22Rv1 (cell line): Measurements from ENCODE around the gene IFT43.

Source experiments
- H3K27ac ChIP-seq: fragments of 450-650 bp; 2 replicates; pipeline ENCODE4 v1.5.1; 2017
- ZFX ChIP-seq: fragments of 450-650 bp; IDR thresholded peaks from 2 replicates; pipeline ENCODE4 v1.6.1; 2017; ENCODE audit warnings: antibody characterized with exemption, borderline replicate concordance
- TF ChIP-seq, protein P1 (sequence below): fragments of 450-650 bp; IDR thresholded peaks from 2 replicates; pipeline ENCODE4 v1.5.1; 2017; ENCODE audit warnings: mild to moderate bottlenecking

Gene IFT43

DNA sequence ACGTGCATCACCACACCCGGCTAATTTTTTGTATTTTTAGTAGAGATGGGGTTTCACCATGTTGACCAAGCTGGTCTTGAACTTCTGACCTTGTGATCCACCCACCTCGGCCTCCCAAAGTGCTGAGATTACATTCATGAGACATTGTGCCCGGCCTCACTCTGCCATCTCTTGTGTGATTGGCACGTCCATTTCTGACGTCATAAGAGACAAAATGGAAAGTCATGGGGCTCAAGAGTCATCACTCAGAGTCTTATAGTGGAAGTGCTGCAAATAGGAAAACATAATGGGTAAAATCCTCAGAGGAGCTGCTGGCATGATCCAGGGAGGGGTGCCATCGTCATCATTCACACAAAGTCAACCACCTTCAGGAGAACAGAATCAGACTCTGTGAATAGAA, 112.0 kb downstream of the IFT43 start:
- TF ChIP-seq ZFX = no peak
- no peak overlapping the region for H3K27ac ChIP-seq

DNA sequence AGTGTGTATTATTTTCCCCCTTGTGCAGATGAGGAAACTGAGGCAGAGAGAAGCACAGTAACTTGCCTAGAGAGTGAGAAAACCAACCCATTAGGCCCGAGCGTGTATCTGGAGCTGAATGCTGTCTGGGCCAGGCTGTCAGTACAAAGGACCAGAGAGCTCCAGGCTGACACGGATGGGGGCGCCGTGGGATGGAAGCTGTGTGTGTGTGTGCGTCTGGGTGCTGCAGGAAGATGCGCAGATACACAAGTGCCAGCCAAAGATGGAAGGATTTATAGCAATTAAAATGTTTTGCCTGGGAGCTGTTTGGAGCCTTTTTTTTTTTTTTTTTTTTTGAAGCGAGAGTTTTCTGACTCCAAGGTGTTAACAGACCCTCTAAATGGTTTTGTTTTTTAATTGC, 112.5 kb downstream of the IFT43 start:
- TF ChIP-seq, protein P1, sequence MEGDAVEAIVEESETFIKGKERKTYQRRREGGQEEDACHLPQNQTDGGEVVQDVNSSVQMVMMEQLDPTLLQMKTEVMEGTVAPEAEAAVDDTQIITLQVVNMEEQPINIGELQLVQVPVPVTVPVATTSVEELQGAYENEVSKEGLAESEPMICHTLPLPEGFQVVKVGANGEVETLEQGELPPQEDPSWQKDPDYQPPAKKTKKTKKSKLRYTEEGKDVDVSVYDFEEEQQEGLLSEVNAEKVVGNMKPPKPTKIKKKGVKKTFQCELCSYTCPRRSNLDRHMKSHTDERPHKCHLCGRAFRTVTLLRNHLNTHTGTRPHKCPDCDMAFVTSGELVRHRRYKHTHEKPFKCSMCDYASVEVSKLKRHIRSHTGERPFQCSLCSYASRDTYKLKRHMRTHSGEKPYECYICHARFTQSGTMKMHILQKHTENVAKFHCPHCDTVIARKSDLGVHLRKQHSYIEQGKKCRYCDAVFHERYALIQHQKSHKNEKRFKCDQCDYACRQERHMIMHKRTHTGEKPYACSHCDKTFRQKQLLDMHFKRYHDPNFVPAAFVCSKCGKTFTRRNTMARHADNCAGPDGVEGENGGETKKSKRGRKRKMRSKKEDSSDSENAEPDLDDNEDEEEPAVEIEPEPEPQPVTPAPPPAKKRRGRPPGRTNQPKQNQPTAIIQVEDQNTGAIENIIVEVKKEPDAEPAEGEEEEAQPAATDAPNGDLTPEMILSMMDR = no peak
- TF ChIP-seq ZFX = no peak

DNA sequence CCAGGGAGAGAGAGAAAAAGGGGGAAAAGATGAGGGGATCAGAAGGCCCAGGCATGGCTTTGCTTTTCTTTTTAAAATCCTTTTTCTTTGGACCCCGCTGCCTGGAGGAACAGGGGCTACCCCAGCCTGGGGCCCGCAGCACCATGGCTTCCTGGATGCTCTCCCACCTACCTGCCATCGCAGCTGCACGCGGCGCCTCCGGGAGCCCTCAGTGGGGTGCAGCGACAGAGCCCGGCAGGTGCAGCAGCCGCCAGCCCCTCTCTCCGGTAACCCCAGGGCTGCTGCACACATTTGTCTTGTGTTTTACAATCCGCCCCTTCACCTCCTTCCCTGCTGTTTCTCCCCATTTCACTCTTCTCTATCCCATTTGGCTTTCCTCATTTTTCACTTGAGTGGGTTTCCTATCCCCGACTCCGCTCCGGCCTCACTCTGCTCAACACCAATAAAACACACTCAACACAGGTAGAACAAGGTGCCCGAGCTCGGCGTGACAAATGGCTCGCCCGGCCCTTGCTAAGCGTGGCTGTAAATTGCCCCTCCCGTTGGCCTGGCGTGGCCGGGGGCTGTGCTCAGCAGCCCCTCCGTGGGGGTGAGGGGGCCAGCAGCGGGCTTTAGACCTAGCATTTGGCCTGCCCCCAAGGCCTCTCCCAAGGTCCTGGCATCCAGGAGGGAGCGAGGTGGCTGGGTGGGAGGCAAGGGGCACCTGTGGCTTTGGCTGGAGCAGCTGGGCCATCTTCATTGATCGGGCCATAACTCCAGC, 113.5 kb downstream of the IFT43 start:
- no peak overlapping the region for H3K27ac ChIP-seq
- no peak for TF ChIP-seq ZFX
- TF ChIP-seq, protein P1 = no peak

More for the DNA sequence above, 112.5 kb downstream of the IFT43 start:
- H3K27ac ChIP-seq = no peak overlapping the region

DNA sequence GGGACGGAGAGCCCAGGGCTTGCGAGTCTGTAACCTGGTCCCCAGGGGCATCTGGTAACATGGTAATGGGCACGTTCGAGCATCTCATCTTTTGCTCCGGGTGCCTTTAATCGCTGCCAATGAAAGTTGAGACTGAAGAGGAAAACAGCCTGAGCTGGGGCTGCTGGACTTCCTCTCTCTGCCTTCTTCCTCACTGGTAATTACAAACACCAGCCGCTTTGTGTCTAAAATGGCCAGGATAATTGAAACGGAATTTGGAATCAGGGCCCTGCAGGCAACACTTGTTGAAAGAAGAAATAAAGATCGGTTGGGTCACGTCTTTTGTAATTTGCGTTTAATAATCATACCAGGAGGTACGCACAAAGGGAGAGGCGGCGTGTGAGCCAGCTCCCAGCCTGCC, 114.7 kb downstream of the IFT43 start:
- no peak for TF ChIP-seq ZFX
- TF ChIP-seq, protein P1 = no peak
- no peak overlapping the region for H3K27ac ChIP-seq

DNA sequence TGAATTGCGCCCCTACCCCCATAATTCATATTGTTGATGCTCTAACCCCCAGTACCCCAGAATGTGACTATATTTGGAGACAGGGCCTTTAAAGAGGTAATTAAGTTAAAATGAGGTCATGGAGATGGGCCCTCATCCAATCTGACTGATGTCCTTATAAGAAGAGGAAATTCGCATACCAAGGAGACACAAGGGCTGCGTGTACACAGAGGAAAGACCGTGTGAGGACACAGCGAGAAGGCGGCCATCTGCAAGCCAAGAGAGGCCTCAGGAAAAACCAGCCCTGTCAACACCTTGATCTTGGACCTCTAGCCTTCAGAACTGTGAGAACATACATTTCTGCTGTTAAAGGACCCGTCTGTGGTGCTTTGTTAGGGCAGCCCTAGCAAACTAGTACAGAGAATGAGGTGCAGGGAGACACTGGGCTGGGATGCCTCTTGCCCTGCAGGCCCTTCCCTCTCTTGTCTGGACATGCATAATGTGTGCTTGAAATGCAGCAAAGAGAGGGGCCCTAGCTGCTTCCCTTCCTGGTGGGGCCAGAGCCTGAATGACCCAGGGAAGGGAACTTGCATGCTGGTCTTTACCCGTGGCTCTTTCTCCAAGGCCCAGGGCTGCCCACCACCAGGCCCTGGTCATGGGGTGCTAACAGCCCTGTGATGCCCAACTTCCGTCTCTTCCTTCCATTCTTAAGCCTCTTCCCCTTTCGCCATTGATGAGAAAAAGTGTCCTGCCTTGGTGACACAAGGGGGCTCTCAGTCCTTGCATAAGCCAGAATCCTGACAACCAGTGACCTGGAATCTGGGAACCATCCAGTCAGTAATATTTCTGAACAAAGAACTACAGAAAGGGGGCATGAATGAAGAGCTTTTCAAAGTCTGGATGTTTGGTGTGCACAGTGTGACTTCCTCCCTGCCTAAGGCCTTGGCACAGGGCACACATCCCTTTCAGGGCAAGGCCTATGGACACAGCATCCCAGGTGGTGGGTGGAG, 116.1 kb downstream of the IFT43 start:
- TF ChIP-seq, protein P1 = no peak
- H3K27ac ChIP-seq = no peak overlapping the region

DNA sequence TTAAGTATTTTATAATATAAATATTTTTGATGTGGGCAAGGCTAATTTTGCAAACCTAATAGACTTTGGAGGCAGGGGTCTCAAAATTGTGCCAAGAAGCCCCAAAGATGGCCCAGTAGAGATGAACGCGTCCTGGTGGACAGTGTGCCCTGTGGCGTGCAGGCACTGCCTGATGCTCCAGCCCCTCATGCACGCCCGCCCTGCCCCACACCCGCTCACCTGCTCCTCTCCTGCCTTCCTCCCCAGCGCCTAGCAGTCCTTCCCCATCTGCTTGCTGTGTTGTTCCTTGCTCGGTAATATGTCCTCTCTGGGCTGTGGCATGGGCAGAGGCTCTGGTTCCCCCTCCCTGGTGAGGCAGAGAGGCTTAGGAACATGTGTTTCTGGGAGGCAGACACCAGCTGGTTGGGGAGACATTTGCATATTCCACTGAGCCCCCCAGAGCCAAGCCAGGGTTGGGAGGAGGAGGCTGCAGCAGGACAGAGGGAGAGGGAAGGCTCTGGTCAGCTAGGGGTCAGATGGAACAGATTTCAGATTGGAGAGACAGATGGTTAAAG, 119.3 kb downstream of the IFT43 start:
- no peak overlapping the region for H3K27ac ChIP-seq
- TF ChIP-seq ZFX = no peak
- TF ChIP-seq, protein P1 = no peak

DNA sequence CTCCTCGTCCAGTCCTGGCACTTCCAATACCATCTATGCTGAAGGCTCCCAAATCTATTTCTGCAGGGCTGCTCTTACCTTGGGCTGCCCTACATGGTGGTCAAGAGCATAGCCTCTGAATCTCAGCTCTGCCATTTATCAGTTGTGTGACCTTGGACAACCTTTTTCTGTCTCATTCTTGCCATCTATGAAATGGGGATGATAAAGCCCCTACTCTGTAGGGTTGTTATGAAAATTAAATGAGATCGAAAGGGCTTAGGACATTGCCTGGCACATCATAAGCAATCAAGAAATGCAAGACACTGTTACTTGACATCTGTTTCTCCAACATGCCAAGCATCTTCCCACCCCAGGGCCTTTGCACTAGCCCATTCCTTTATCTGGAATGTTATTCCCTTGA, 120.6 kb downstream of the IFT43 start:
- no peak for TF ChIP-seq ZFX
- TF ChIP-seq, protein P1 = no peak
- no peak overlapping the region for H3K27ac ChIP-seq
